Keratinocyte (primary cell): ENCODE data around the gene SIM1. TPM values are rescaled to one million over a fixed set of nuclear protein-coding genes. Genes with fewer than 3 reads are reported as not detected.

ENCODE experiments used
- DNase-seq: peaks from one replicate; pipeline ENCODE4 v3.0.0-alpha.2; 2011; ENCODE audit warnings: low read depth, missing footprints, low spot score
- FAIRE-seq: peaks from 2 replicates; lab custom pipeline; 2011; peaks lifted over from hg19 to GRCh38; lab: Jason Lieb, UNC
- H2AFZ ChIP-seq: 2 replicates; pipeline ENCODE4 v1.6.0; 2012; ENCODE audit warnings: low read length, control low read depth, inconsistent platforms; ENCODE audit not compliant: control insufficient read depth
- H3K27ac ChIP-seq: 2 replicates; pipeline ENCODE4 v1.5.1; 2011; ENCODE audit warnings: low read length; ENCODE audit not compliant: control insufficient read depth, insufficient read depth
- H3K27me3 ChIP-seq: 3 replicates; pipeline ENCODE4 v1.6.0; 2011; ENCODE audit warnings: low read length; ENCODE audit not compliant: control insufficient read depth, insufficient read depth; ENCODE audit errors: extremely low read depth
- H3K36me3 ChIP-seq, 2 experiments: 2 replicates in 1 of 2; 3 replicates in 1 of 2; pipeline ENCODE4 v1.5.1; 2011; ENCODE audit warnings: low read length in 2 of 2, mild to moderate bottlenecking in 1 of 2; ENCODE audit not compliant: control insufficient read depth in 2 of 2, insufficient read depth in 2 of 2; ENCODE audit errors: extremely low read depth in 1 of 2
- H3K4me1 ChIP-seq: 3 replicates; pipeline ENCODE4 v1.5.1; 2011; ENCODE audit warnings: low read length; ENCODE audit not compliant: control insufficient read depth, insufficient read depth; ENCODE audit errors: extremely low read depth
- H3K4me2 ChIP-seq: 3 replicates; pipeline ENCODE4 v1.6.0; 2011; ENCODE audit warnings: low read depth, low read length; ENCODE audit not compliant: control insufficient read depth, insufficient read depth; ENCODE audit errors: extremely low read depth
- H3K4me3 ChIP-seq, 3 experiments: fragments of 200-600 bp in 1 of 3; sonication (generic) in 1 of 3; 2 replicates in 2 of 3; 3 replicates in 1 of 3; pipeline ENCODE4 v1.5.1; 2011 to 2016; ENCODE audit warnings: low read length in 3 of 3, mild to moderate bottlenecking in 3 of 3, control low read depth in 2 of 3, inconsistent platforms in 1 of 3, low read depth in 1 of 3, mixed read lengths in 1 of 3, mixed run types in 1 of 3, moderate library complexity in 1 of 3; ENCODE audit not compliant: control insufficient read depth in 2 of 3, insufficient read depth in 2 of 3; ENCODE audit errors: extremely low read depth in 1 of 3
- H3K79me2 ChIP-seq: 2 replicates; pipeline ENCODE4 v1.6.0; 2012; ENCODE audit warnings: low read length; ENCODE audit not compliant: control insufficient read depth, insufficient read depth
- H3K9ac ChIP-seq: 3 replicates; pipeline ENCODE4 v1.6.0; 2011; ENCODE audit warnings: low read length; ENCODE audit not compliant: control insufficient read depth, insufficient read depth; ENCODE audit errors: extremely low read depth
- H3K9me1 ChIP-seq: 3 replicates; pipeline ENCODE4 v1.6.0; 2011; ENCODE audit warnings: low read length; ENCODE audit not compliant: control insufficient read depth, insufficient read depth; ENCODE audit errors: extremely low read depth
- H3K9me3 ChIP-seq: 2 replicates; pipeline ENCODE4 v1.5.1; 2012; ENCODE audit warnings: low read depth, low read length; ENCODE audit not compliant: control insufficient read depth
- H4K20me1 ChIP-seq: 3 replicates; pipeline ENCODE4 v1.6.0; 2011; ENCODE audit warnings: low read length; ENCODE audit not compliant: control insufficient read depth, insufficient read depth; ENCODE audit errors: extremely low read depth
- EZH2 ChIP-seq: IDR thresholded peaks from one replicate; pipeline ENCODE4 v1.6.1; 2012; ENCODE audit warnings: inconsistent platforms, mild to moderate bottlenecking, low read length, moderate library complexity
- dilution Hi-C: fragments of 300-500 bp; cut with MboI; formaldehyde crosslinking; loops from one replicate; pipeline ENCODE4 v1.7.0; 2020; ENCODE audit warnings: low sequenced_read_pairs; ENCODE audit not compliant: extremely low pct_ligation_motif_present
- polyA plus RNA-seq, 5 experiments: library from polyadenylated mRNA; depleted of rRNA in 3 of 5; stranded (reverse) in 3 of 5; stranded (forward) in 1 of 5; unstranded in 1 of 5; fragments of >200 nt; gene quantifications; 1 replicate in 1 of 5; 2 replicates in 3 of 5; 3 replicates in 1 of 5; pipeline versions ENCODE4 v1.2.1 to v1.2.3, GENCODE V29; 2011 to 2012; ENCODE audit warnings: missing spikeins in 2 of 5, low read depth in 1 of 5, low replicate concordance in 1 of 5
- TF ChIP-seq, protein P1 (sequence below), 3 experiments: IDR thresholded peaks in 1 of 3; conservative IDR thresholded peaks in 1 of 3; optimal IDR thresholded peaks in 1 of 3; 2 replicates in 2 of 3; 3 replicates in 1 of 3; pipeline versions ENCODE3 to v1.5.1; 2011; ENCODE audit warnings: low read length in 3 of 3, mild to moderate bottlenecking in 3 of 3, moderate library complexity in 2 of 3, control low read depth in 1 of 3, inconsistent platforms in 1 of 3; ENCODE audit not compliant: insufficient read depth in 2 of 3; ENCODE audit errors: extremely low read depth in 1 of 3

Gene SIM1
- polyA plus RNA-seq, 1 donor (not counting 4 experiments of a cell fraction or from before 2014, with no cell fraction given), result not detected

DNA sequence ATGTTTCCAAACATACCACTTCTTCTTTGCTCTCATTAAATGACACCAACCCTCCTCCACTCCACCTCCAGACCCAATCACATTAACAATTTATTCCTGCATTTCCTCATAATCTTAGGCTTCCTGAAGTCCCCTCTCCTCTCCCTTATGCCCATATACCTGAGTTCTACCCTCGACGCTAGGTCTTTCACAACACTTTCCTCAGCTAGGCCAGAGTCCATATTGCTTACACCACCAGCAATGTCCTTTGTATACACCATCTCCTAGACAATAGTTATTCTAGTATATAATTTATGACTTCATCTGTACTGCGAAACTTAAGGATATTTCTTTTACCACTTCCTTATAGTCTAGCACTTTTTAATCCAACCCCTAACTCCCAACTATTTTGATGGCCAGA, 47.7 kb downstream of the SIM1 start:
- FAIRE-seq, result no peak
- H3K27me3 ChIP-seq, result peaks cover 5% of the 10 kb centered on the region
- dilution Hi-C loops, result no loop called here
- DNase-seq, result no peak
- no peak overlapping the region for H2AFZ ChIP-seq
- H3K4me3 ChIP-seq, result no peak overlapping the region
- H3K4me2 ChIP-seq, result no peak overlapping the region
- H3K36me3 ChIP-seq, result no peaks in the 10 kb centered on the region
- H3K9ac ChIP-seq, result no peak overlapping the region
- TF ChIP-seq, protein P1, sequence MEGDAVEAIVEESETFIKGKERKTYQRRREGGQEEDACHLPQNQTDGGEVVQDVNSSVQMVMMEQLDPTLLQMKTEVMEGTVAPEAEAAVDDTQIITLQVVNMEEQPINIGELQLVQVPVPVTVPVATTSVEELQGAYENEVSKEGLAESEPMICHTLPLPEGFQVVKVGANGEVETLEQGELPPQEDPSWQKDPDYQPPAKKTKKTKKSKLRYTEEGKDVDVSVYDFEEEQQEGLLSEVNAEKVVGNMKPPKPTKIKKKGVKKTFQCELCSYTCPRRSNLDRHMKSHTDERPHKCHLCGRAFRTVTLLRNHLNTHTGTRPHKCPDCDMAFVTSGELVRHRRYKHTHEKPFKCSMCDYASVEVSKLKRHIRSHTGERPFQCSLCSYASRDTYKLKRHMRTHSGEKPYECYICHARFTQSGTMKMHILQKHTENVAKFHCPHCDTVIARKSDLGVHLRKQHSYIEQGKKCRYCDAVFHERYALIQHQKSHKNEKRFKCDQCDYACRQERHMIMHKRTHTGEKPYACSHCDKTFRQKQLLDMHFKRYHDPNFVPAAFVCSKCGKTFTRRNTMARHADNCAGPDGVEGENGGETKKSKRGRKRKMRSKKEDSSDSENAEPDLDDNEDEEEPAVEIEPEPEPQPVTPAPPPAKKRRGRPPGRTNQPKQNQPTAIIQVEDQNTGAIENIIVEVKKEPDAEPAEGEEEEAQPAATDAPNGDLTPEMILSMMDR (optimal IDR thresholded peaks at IDR 0.05 in 1 of 3, IDR thresholded peaks at IDR 0.05 in 1 of 3, conservative IDR thresholded peaks at IDR 0.05 in 1 of 3; ENCODE audit: extremely low read depth in 1 of 3, insufficient read depth in 2 of 3, low read length in 3 of 3), result no peak
- no peak for TF ChIP-seq EZH2
- no peaks in the 10 kb centered on the region for H3K79me2 ChIP-seq
- H4K20me1 ChIP-seq, result no peaks in the 10 kb centered on the region
- no peak overlapping the region for H3K27ac ChIP-seq
- no peaks in the 10 kb centered on the region for H3K9me1 ChIP-seq
- no peaks in the 10 kb centered on the region for H3K9me3 ChIP-seq
- no peaks in the 10 kb centered on the region for H3K4me1 ChIP-seq

DNA sequence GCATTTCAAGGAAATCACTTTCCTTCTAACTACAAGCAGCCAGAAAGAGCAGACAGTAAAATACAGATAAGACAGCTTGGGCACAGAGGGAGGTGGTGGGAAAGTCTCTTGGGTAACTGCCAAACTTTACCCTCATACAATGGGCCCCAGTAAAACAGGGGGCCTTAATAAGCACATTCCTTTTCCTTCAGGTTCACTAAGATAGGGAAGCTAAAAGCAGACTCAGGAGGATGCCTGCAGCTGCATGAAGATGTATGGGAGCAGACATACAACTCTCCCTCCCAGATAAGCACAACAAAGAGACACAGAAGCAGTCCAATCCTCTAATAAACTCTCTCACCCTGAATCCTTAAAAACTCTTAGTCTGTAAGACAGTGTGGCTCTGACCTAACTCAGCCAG, 49.0 kb downstream of the SIM1 start:
- Histone ChIP-seq H3K4me2 (no peak overlapping the region), H3K4me3 (no peak overlapping the region), H3K9me1 (no peaks in the 10 kb centered on the region), H3K27ac (no peak overlapping the region), H4K20me1 (no peaks in the 10 kb centered on the region), H3K27me3 (peaks cover 5% of the 10 kb centered on the region), H3K4me1 (no peaks in the 10 kb centered on the region), H3K36me3 (no peaks in the 10 kb centered on the region), H2AFZ (no peak overlapping the region), H3K9ac (no peak overlapping the region), H3K9me3 (no peaks in the 10 kb centered on the region), H3K79me2 (no peaks in the 10 kb centered on the region)
- dilution Hi-C loops, result no loop called here
- DNase-seq (no peak), FAIRE-seq (no peak)
- TF ChIP-seq, protein P1 (optimal IDR thresholded peaks at IDR 0.05 in 1 of 3, IDR thresholded peaks at IDR 0.05 in 1 of 3, conservative IDR thresholded peaks at IDR 0.05 in 1 of 3; ENCODE audit: extremely low read depth in 1 of 3, insufficient read depth in 2 of 3, low read length in 3 of 3), result no peak
- no peak for TF ChIP-seq EZH2
